ENCODE results near the gene H1-8. TPM values are rescaled to one million over a fixed set of nuclear protein-coding genes. Genes with fewer than 3 reads are reported as not detected.
A peak's percentile ranks its signal among the peaks of the same experiment; 100 is the strongest.

Gene H1-8
- total and polyA plus RNA-seq, 5 donors from 2014 or later: not detected

DNA sequence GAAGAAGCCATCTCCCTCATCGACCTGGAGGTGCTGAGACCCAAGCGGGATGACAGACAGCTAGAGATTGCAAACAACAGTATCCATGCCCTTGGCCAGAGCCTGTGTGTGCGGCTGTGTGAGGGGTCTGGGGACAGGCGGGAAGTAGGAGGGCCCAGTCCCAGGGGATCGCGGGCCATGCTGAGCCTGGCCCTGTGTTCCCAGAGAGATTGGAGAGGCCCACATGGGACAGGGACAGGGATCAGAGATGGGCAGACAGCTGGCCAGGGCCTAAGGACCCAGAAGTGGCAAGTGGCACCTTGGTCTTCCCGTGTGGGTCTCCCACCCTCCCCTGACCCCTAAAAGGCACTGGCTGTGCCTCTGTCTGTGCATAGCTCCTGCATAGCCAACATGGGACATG, 25.5 kb upstream of the H1-8 start:
- Mint-ChIP-seq H3K4me3 (no peak overlapping the region), H3K27ac (peak overlapping the region in 1 of 3 donors; percentile 81), H3K9me3 (no peaks in the 10 kb centered on the region), H3K4me1 (peaks cover 0 to 2% (median 0%) of the 10 kb centered on the region in 4 donors), H3K36me3 (peaks cover 22% of the 10 kb centered on the region), H3K27me3 (no peaks in the 10 kb centered on the region)
- DNase-seq: no peak
- no peaks in the 10 kb centered on the region for H3K9me3 ChIP-seq (ENCODE audit: control insufficient read depth in 2 of 2, low read length in 2 of 2)
- no peak overlapping the region for H3K4me3 ChIP-seq (ENCODE audit: low read depth, low read length)
- H3K36me3 ChIP-seq (ENCODE audit: control insufficient read depth, insufficient read depth, low read length): peaks cover 2% of the 10 kb centered on the region
- no peaks in the 10 kb centered on the region for H3K27me3 ChIP-seq (ENCODE audit: control insufficient read depth, insufficient read depth, low read length)
- H3K27ac ChIP-seq (ENCODE audit: insufficient read depth, low read length, poor library complexity, severe bottlenecking): no peak overlapping the region
- ATAC-seq (ENCODE audit: low read depth in 2 of 2): no peak
- no peaks in the 10 kb centered on the region for H3K4me1 ChIP-seq (ENCODE audit: control insufficient read depth, insufficient read depth, low read length, poor library complexity, severe bottlenecking)

DNA sequence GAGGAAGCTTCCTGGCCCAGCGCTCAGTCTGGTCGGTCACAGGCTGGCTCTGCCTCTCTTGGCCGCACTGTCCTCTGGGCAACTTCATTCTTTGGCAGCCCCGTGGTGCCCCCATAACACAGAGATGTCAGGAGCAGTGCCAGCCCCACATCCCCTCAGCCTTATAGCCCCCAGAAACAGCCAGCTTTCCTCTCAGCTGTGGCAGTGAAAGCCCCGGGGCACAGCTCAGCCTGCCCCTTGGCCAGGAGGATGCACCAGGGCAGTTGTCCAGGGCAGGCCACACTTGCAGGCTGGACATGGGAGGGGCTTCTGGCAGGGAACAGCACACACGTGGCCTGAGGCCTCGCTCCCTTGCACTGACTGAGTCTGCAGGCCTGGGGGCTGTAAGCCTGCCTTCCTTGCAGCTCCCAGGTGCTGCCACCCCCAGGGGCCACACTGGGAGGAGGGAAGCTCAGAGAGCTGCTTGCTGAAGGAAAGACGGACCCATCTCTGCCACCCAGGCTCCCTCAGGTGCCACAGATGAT, 24.9 kb upstream of the H1-8 start:
- no peak overlapping the region for H3K4me3 ChIP-seq (ENCODE audit: low read depth, low read length)
- no peaks in the 10 kb centered on the region for H3K27me3 Mint-ChIP-seq
- H3K27ac ChIP-seq (ENCODE audit: insufficient read depth, low read length, poor library complexity, severe bottlenecking): no peak overlapping the region

DNA sequence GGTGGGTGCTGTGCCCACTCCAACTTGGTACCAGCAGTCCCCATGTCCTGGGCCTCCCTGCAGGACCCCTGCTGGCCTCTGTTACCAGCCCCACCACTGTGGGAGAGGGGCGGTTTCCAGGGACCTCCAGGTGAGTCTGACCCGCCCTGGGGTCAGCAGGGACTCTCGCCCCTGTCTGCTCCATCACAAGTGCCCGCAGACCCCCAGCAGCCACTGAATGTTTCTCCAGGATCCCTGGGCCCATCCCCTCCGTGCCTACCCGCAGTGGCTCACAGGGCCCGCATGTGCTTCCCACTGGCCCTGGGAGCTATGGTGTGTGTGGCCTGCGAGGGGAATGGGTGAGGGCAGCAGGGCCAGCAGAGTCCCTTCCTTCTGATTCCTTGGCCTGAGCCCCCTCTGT, 24.4 kb upstream of the H1-8 start:
- ATAC-seq (ENCODE audit: low read depth in 2 of 2) (no peak), DNase-seq (no peak)
- Mint-ChIP-seq H3K36me3 (peaks cover 15% of the 10 kb centered on the region), H3K4me1 (no peaks in the 10 kb centered on the region), H3K4me3 (no peak overlapping the region), H3K27me3 (no peaks in the 10 kb centered on the region), H3K9me3 (no peaks in the 10 kb centered on the region), H3K27ac (no peak overlapping the region)
- Histone ChIP-seq H3K9me3 (ENCODE audit: control insufficient read depth in 2 of 2, low read length in 2 of 2) (no peaks in the 10 kb centered on the region), H3K27ac (ENCODE audit: insufficient read depth, low read length, poor library complexity, severe bottlenecking) (no peak overlapping the region), H3K36me3 (ENCODE audit: control insufficient read depth, insufficient read depth, low read length) (no peaks in the 10 kb centered on the region), H3K4me1 (ENCODE audit: control insufficient read depth, insufficient read depth, low read length, poor library complexity, severe bottlenecking) (no peaks in the 10 kb centered on the region), H3K4me3 (ENCODE audit: low read depth, low read length) (no peak overlapping the region), H3K27me3 (ENCODE audit: control insufficient read depth, insufficient read depth, low read length) (no peaks in the 10 kb centered on the region)

More for the DNA sequence above, 24.9 kb upstream of the H1-8 start:
- Mint-ChIP-seq H3K9me3 (no peaks in the 10 kb centered on the region), H3K36me3 (peaks cover 19% of the 10 kb centered on the region), H3K4me1 (no peaks in the 10 kb centered on the region), H3K4me3 (no peak overlapping the region), H3K27ac (no peak overlapping the region)
- Histone ChIP-seq H3K36me3 (ENCODE audit: control insufficient read depth, insufficient read depth, low read length) (no peaks in the 10 kb centered on the region), H3K27me3 (ENCODE audit: control insufficient read depth, insufficient read depth, low read length) (no peaks in the 10 kb centered on the region), H3K4me1 (ENCODE audit: control insufficient read depth, insufficient read depth, low read length, poor library complexity, severe bottlenecking) (no peaks in the 10 kb centered on the region), H3K9me3 (ENCODE audit: control insufficient read depth in 2 of 2, low read length in 2 of 2) (no peaks in the 10 kb centered on the region)
- ATAC-seq (ENCODE audit: low read depth in 2 of 2) (no peak), DNase-seq (no peak)

DNA sequence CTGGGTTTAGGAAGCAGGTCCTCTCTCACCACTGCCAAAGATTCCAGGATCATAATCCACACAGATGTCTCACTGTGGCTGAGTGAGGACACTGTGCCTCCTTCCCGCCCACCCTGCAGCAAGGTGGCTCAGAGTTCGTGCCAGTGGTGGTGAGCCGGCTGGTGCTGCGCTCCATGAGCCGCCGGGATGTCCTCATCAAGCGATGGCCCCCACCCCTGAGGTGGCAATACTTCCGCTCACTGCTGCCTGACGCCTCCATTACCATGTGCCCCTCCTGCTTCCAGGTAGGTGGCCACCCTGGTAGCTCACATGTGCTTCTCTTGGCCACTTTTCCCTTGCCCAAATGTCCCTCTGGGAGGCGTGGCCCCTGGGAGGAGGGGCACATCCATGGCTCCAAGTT, 23.5 kb upstream of the H1-8 start:
- Mint-ChIP-seq H3K27me3 (no peaks in the 10 kb centered on the region), H3K9me3 (no peaks in the 10 kb centered on the region), H3K27ac (no peak overlapping the region), H3K4me3 (no peak overlapping the region), H3K36me3 (peaks cover 15% of the 10 kb centered on the region), H3K4me1 (no peaks in the 10 kb centered on the region)
- Histone ChIP-seq H3K27ac (ENCODE audit: insufficient read depth, low read length, poor library complexity, severe bottlenecking) (no peak overlapping the region), H3K36me3 (ENCODE audit: control insufficient read depth, insufficient read depth, low read length) (no peaks in the 10 kb centered on the region), H3K27me3 (ENCODE audit: control insufficient read depth, insufficient read depth, low read length) (no peaks in the 10 kb centered on the region), H3K4me3 (ENCODE audit: low read depth, low read length) (no peak overlapping the region), H3K9me3 (ENCODE audit: control insufficient read depth in 2 of 2, low read length in 2 of 2) (no peaks in the 10 kb centered on the region), H3K4me1 (ENCODE audit: control insufficient read depth, insufficient read depth, low read length, poor library complexity, severe bottlenecking) (no peaks in the 10 kb centered on the region)
- ATAC-seq (ENCODE audit: low read depth in 2 of 2) (no peak), DNase-seq (no peak)

DNA sequence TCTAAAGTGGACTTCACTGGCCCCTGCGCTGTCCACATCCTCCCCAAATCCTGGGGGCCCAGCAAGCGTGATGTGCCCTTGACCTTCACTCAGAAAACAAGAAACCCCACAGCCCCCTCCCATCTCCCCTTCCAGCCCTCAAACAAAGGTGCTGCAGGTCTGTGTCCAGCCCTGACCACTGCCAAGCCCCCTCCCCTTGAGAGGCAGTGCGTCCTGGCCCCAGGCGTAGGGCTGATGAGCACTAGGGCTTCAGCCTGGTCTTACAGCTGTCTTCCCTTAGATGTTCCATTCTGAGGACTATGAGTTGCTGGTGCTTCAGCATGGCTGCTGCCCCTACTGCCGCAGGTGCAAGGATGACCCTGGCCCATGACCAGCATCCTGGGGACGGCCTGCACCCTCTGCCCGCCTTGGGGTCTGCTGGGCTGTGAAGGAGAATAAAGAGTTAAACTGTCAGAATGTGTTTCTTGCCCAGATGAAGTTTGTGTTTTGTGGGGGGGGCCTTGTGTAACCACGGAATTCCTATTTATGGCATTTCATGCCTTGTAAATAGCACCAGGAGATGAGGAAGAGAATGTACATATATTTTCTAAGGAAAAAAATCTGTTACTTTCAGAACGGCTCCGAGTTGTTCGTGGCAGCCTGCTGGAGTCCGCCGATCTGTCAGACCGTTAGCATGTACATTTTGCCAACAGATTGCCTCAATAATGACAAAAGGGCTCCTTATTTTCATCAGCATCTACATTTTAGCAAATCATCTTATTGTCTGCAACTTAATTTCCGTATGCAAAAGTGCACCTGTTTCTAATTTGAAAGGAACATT, 22.9 kb upstream of the H1-8 start:
- H3K27ac Mint-ChIP-seq: peak overlapping the region in 2 of 3 donors; percentile 17 to 39

DNA sequence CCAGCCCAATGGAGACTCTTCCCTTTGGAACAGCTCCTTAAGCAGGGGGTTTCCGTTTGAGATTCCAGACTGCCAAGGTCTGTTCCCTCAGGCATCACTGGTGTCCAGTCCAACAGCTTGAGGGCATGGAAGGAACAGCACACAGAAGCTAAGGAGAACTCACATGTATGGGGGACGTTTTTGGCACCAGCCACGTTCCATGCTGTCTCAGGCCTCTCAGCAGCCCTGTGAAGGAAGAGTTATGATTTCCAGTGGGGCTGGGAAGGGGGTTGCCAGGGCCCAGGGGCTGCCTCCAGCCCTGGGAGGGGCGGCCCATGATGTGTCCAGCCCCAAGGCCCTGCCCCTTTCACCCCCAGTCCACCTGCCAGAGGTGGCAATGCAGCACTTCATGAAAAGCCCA, 22.0 kb upstream of the H1-8 start:
- H3K27ac ChIP-seq (ENCODE audit: insufficient read depth, low read length, poor library complexity, severe bottlenecking): no peak overlapping the region
- Mint-ChIP-seq H3K27ac (no peak overlapping the region), H3K36me3 (peaks cover 14% of the 10 kb centered on the region), H3K27me3 (no peaks in the 10 kb centered on the region), H3K4me3 (no peak overlapping the region), H3K9me3 (no peaks in the 10 kb centered on the region), H3K4me1 (no peaks in the 10 kb centered on the region)
- H3K4me3 ChIP-seq (ENCODE audit: low read depth, low read length): no peak overlapping the region
- H3K4me1 ChIP-seq (ENCODE audit: control insufficient read depth, insufficient read depth, low read length, poor library complexity, severe bottlenecking): no peaks in the 10 kb centered on the region
- DNase-seq (no peak), ATAC-seq (ENCODE audit: low read depth in 2 of 2) (no peak)
- no peaks in the 10 kb centered on the region for H3K9me3 ChIP-seq (ENCODE audit: control insufficient read depth in 2 of 2, low read length in 2 of 2)
- no peaks in the 10 kb centered on the region for H3K27me3 ChIP-seq (ENCODE audit: control insufficient read depth, insufficient read depth, low read length)
- H3K36me3 ChIP-seq (ENCODE audit: control insufficient read depth, insufficient read depth, low read length): no peaks in the 10 kb centered on the region

More for the DNA sequence above, 22.9 kb upstream of the H1-8 start:
- Mint-ChIP-seq H3K4me1 (no peaks in the 10 kb centered on the region), H3K9me3 (no peaks in the 10 kb centered on the region), H3K27me3 (no peaks in the 10 kb centered on the region), H3K36me3 (peaks cover 15% of the 10 kb centered on the region), H3K4me3 (no peak overlapping the region)
- ATAC-seq (ENCODE audit: low read depth in 2 of 2): no peak
- H3K27ac ChIP-seq (ENCODE audit: insufficient read depth, low read length, poor library complexity, severe bottlenecking): no peak overlapping the region
- no peaks in the 10 kb centered on the region for H3K27me3 ChIP-seq (ENCODE audit: control insufficient read depth, insufficient read depth, low read length)
- no peaks in the 10 kb centered on the region for H3K9me3 ChIP-seq (ENCODE audit: control insufficient read depth in 2 of 2, low read length in 2 of 2)
- H3K4me3 ChIP-seq (ENCODE audit: low read depth, low read length): no peak overlapping the region
- no peaks in the 10 kb centered on the region for H3K36me3 ChIP-seq (ENCODE audit: control insufficient read depth, insufficient read depth, low read length)
- DNase-seq: no peak
- H3K4me1 ChIP-seq (ENCODE audit: control insufficient read depth, insufficient read depth, low read length, poor library complexity, severe bottlenecking): no peaks in the 10 kb centered on the region

DNA sequence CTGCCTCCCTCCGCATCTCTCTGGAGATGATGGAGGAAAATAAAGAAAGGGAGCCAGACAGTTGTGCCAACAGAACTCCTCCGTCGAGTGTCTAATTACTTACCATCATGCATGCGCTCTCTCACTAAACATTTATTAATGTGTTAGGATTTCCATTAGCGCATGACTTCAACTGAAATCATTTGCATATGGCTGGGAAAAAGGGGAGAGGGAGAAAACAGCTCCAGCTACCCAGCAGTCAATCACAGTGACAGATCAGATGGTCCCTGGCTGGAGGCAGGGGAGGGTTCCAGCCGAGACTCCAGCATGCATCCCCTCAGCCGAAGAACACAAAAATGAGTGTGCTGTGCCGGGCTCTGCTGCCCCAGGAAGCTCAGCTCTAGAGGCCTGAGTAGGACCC, 21.4 kb upstream of the H1-8 start:
- ATAC-seq (ENCODE audit: low read depth in 2 of 2): no peak
- no peaks in the 10 kb centered on the region for H3K4me1 ChIP-seq (ENCODE audit: control insufficient read depth, insufficient read depth, low read length, poor library complexity, severe bottlenecking)
- no peak overlapping the region for H3K4me3 ChIP-seq (ENCODE audit: low read depth, low read length)
- Mint-ChIP-seq H3K9me3 (no peaks in the 10 kb centered on the region), H3K27ac (no peak overlapping the region), H3K4me3 (no peak overlapping the region), H3K36me3 (peaks cover 9% of the 10 kb centered on the region), H3K4me1 (no peaks in the 10 kb centered on the region), H3K27me3 (no peaks in the 10 kb centered on the region)
- H3K9me3 ChIP-seq (ENCODE audit: control insufficient read depth in 2 of 2, low read length in 2 of 2): no peaks in the 10 kb centered on the region
- no peaks in the 10 kb centered on the region for H3K27me3 ChIP-seq (ENCODE audit: control insufficient read depth, insufficient read depth, low read length)
- no peak overlapping the region for H3K27ac ChIP-seq (ENCODE audit: insufficient read depth, low read length, poor library complexity, severe bottlenecking)
- H3K36me3 ChIP-seq (ENCODE audit: control insufficient read depth, insufficient read depth, low read length): no peaks in the 10 kb centered on the region
- DNase-seq: no peak

DNA sequence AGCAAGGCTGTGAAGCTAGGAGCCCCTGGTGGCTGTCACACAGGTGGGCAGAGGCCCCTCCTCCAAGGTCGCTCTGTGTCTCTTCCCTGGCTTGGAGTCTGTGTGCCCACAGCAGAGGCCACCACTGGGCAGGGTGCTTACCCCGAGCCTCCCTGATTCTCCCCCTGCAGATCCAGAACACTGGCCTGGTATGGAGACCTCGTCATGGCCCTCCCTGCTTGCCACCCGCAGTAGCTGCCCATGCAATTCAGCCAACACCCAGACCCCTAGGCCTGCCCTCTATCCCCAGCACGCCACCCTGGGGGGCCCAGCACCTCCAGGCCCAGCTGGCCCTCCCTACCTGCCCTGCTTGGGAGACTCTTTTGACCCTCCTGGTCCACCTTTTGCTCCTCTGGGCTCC, 20.0 kb upstream of the H1-8 start:
- H3K27ac ChIP-seq (ENCODE audit: insufficient read depth, low read length, poor library complexity, severe bottlenecking): no peak overlapping the region
- Mint-ChIP-seq H3K9me3 (no peaks in the 10 kb centered on the region), H3K4me1 (no peaks in the 10 kb centered on the region), H3K27ac (no peak overlapping the region), H3K36me3 (no peaks in the 10 kb centered on the region), H3K27me3 (no peaks in the 10 kb centered on the region), H3K4me3 (no peak overlapping the region)
- H3K27me3 ChIP-seq (ENCODE audit: control insufficient read depth, insufficient read depth, low read length): no peaks in the 10 kb centered on the region
- H3K4me1 ChIP-seq (ENCODE audit: control insufficient read depth, insufficient read depth, low read length, poor library complexity, severe bottlenecking): no peaks in the 10 kb centered on the region
- H3K36me3 ChIP-seq (ENCODE audit: control insufficient read depth, insufficient read depth, low read length): no peaks in the 10 kb centered on the region
- no peak for ATAC-seq (ENCODE audit: low read depth in 2 of 2)
- H3K9me3 ChIP-seq (ENCODE audit: control insufficient read depth in 2 of 2, low read length in 2 of 2): no peaks in the 10 kb centered on the region
- H3K4me3 ChIP-seq (ENCODE audit: low read depth, low read length): no peak overlapping the region
- no peak for DNase-seq

Measured in CD4-positive, CD25-positive, alpha-beta regulatory T cell (primary cell).